ENCODE data around the gene LRP8. TPM values are rescaled to one million over a fixed set of nuclear protein-coding genes. Genes with fewer than 3 reads are reported as not detected.
"Not testable (repeated sequence)": the region's sequence is repeated elsewhere in the genome, so short reads cannot be mapped to it uniquely, and the experiment has no call there.

The LRP8 gene
- polyA plus RNA-seq, 4 donors, result 4.8 to 7.9 (median 6.8) TPM

- DNase-seq (ENCODE audit: low read depth in 4 of 4, low spot score in 3 of 4), result no peak
Observed at GRCh38 chr1:53220962-53221286, 106.9 kb downstream of the LRP8 start.

GRCh38 chr1:53220171-53220961 lies 107.5 kb downstream of the LRP8 start, which contains the start of gene CZIB:
Gene CZIB (minus strand): TSS chr1:53220634. CDS start chr1:53220575, 59 bp downstream.
- peak; percentile 79 to 84 (median 80) for DNase-seq (ENCODE audit: low read depth in 4 of 4, low spot score in 3 of 4)

GRCh38 chr1:53219711-53220110 lies 108.2 kb downstream of the LRP8 start:
- DNase-seq (ENCODE audit: low read depth in 4 of 4, low spot score in 3 of 4), result no peak

- no peak for DNase-seq (ENCODE audit: low read depth in 4 of 4, low spot score in 3 of 4)
Observed at GRCh38 chr1:53218201-53218600, 109.7 kb downstream of the LRP8 start.

DNA sequence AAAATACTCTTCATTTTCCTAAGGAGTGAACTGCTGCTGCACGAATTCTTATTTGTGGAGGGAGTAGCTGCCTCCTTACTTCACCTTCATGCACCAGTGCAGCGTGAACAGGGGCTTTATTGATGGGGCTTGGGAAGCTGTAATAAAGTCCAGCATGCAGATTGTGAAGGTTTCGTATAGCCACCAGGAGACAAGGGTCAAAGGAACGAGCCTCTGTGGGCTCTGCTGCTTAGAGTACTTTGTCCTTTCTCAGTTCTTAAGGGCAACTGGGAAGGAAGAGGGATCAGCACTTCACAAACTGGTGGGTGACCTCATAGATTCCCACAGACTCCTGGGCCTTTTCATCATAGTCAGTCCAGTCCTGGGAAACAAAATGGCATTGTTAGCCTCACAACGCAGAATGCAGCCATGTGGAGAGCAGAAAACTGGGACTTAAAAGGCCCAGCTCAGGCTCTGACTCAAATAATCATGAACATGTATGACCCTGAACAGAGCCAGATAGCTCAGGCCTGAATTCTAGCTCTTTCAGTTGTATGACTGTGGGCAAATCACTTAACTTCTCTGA lies 113.4 kb downstream of the LRP8 start:
- DNase-seq (ENCODE audit: low read depth in 4 of 4, low spot score in 3 of 4), result no peak

DNA sequence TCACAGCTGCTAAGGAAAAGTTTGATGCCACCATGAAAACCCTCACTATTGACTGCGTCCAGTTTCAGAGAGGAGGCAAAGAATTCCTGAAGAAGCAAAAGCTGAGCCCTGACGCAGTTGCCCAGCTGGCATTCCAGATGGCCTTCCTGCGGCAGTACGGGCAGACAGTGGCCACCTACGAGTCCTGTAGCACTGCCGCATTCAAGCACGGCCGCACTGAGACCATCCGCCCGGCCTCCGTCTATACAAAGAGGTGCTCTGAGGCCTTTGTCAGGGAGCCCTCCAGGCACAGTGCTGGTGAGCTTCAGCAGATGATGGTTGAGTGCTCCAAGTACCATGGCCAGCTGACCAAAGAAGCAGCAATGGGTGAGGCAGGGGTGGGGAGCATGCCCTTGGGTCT lies 116.9 kb downstream of the LRP8 start:
- DNase-seq (ENCODE audit: low read depth in 4 of 4, low spot score in 3 of 4), result no peak

- DNase-seq (ENCODE audit: low read depth in 4 of 4, low spot score in 3 of 4), result no peak
Observed at GRCh38 chr1:53210352-53210751, 117.5 kb downstream of the LRP8 start.

DNA sequence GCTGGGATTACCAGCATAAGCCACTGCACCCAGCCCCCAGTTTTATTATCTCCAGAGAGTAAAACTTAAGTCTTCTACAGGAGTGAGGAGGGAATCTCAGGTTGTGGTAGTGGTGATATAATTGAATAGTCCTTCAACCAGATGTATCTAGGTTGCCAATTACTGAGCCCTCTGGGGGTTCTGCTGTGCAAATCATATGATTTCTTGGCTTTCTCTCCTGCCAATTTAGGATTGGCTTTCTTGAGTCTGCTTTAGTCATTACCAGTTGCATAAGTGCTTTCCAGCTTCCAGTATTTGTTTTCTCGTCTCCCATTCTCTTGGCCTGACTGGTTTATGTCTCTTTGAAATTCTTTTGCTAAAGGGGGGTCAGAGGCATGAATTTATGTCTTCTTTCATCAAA lies 120.1 kb downstream of the LRP8 start:
- DNase-seq (ENCODE audit: low read depth in 4 of 4, low spot score in 3 of 4), result no peak

DNA sequence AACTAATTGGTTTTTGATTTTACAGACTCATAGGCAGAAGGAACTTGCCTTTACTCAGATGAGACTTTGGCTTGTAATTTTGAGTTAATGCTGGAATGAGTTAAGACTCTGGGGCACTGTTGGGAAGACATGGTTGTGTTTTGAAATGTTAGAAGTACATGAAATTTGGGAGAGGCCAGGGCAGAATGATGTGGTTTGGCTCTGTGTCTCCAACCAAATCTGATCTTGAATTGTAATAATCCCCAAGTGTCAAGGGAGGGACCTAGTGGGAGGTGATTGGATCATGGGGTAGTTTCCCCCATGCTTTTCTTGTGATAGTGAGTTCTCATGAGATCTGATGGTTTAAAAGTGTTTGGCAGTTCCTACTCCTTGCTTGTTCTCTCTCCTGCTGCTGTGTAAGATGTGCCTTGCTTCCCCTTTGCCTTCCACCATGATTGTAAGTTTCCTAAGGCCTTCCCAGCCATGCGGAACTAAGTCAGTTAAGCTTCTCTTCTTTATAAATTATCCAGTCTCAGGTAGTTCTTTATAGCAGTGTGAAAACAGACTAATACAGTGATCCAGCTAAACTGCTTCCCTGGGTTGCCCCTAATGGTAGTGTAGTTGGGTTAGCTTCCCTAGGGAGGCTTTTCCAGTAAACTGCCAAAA lies 121.0 kb downstream of the LRP8 start:
- DNase-seq (ENCODE audit: low read depth in 4 of 4, low spot score in 3 of 4), result no peak

GRCh38 chr1:53206083-53206685 lies 121.7 kb downstream of the LRP8 start:
- not testable (repeated sequence) for DNase-seq (ENCODE audit: low read depth in 4 of 4, low spot score in 3 of 4)

DNA sequence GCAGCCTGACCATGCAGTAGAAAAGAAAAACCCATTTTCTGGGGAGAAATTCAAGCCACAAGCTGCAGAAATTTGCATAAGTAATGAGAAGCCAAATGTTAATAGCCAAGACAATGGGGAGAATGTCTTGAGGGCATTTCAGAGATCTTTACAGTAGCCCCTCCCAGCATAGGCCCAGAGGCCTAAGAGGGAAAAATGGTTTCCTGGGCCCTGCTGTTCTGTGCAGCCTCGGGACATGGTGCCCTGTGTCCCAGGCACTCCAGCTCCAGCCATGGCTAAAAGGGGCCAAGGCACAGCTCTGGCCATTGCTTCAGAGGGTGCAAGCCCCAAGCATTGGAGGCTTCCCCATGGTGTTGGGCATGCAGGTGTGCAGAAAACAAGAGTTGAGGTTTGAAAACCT lies 122.4 kb downstream of the LRP8 start:
- not testable (repeated sequence) for DNase-seq (ENCODE audit: low read depth in 4 of 4, low spot score in 3 of 4)

DNA sequence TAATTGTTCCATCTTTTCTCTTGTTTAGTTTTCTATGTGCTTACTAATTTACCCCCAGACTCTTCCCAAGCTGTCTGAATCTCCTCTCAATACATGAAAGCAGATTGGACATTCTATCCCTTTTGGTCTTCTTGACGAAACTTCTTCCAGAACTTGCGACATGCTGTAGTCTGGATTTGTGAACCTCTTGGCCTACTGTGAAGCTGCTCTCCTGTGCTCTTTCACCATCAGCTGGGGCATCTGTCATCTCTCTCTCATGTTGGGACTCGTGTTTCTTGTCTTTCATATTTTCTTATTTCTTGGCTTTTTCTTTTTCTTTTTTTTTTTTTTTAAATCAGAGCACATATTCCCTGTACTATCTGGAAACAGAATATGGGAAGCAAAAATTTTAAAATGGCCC lies 124.4 kb downstream of the LRP8 start:
- DNase-seq (ENCODE audit: low read depth in 4 of 4, low spot score in 3 of 4), result no peak

GRCh38 chr1:53198241-53198651 lies 129.6 kb downstream of the LRP8 start:
- DNase-seq (ENCODE audit: low read depth in 4 of 4, low spot score in 3 of 4), result no peak

GRCh38 chr1:53197291-53198200 lies 130.3 kb downstream of the LRP8 start:
- DNase-seq (ENCODE audit: low read depth in 4 of 4, low spot score in 3 of 4), result no peak

- DNase-seq (ENCODE audit: low read depth in 4 of 4, low spot score in 3 of 4), result peak; percentile 69 to 81 (median 80)
Observed at GRCh38 chr1:53196485-53197290, 131.2 kb downstream of the LRP8 start, which contains the start of gene CPT2. Gene CPT2 (plus strand): TSS chr1:53196824. CDS start chr1:53196944, 120 bp downstream.

DNA sequence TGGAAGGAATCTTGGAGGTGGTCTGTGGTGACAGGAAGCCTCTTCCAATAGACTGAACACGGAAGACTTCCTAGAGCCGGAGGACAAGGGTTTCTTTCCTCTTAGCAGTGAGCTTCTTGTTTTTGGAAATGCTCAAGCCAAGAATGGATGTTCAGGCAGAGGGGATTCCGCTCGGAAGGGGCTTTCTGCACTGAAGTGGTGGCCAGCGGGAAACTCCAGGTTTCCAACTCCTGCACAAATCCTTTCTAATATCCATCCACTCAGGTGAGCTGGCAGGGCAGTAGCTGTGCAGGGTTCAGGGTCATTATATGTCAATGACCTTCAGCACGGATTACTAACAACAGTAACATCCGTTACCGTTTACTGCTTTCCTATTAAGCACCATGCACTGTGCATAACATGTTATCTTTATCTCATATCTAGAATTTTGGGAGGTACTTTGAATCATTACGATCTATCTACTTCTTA lies 131.8 kb downstream of the LRP8 start:
- no peak for DNase-seq (ENCODE audit: low read depth in 4 of 4, low spot score in 3 of 4)

DNA sequence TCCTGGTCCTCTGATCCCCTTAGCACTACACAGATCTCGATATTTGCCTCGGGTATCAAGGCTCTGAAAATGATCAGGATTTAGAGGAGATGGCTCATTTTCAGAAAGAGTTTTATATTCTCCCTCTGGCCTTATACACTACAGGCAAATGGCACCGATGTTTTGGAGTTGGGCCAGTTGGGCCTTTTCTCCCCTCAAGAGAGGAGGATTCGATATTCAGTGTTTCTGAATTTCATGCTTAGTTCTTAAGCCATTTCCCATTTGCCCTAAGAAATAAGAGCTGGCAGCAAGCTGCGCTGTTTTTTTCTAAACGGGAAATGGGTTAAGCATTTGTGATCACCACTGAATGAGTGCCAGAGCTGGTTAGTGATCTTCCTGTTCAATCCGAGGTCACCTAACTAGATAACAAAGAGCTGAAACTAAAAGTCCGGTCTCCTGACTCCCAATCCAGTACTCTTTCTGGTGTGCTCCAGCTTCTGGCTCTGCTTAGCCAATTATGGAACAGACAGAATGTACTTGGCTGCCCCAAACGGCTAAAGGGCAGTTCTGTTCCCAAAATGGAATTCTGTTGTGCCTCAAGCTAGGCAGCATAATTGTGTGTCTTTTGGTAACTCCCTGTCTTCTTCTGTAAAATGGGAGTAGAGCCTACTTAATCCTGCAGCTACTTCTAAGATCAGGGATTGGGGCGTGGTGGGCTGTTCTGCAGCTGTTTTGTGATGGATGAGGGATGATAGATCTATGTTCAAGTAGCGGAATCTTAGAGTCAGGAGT lies 132.4 kb downstream of the LRP8 start:
- DNase-seq (ENCODE audit: low read depth in 4 of 4, low spot score in 3 of 4), result no peak

Data from left renal pelvis (tissue), 4 donors.